GM21390 (cell line): ENCODE results near the gene SLC22A12.

Source experiments
- ATAC-seq: cut with Tn5 transposase; IDR thresholded peaks from one replicate; pipeline ENCODE4 v1.9.1; 2021; ENCODE audit not compliant: unreplicated experiment

The SLC22A12 gene

DNA sequence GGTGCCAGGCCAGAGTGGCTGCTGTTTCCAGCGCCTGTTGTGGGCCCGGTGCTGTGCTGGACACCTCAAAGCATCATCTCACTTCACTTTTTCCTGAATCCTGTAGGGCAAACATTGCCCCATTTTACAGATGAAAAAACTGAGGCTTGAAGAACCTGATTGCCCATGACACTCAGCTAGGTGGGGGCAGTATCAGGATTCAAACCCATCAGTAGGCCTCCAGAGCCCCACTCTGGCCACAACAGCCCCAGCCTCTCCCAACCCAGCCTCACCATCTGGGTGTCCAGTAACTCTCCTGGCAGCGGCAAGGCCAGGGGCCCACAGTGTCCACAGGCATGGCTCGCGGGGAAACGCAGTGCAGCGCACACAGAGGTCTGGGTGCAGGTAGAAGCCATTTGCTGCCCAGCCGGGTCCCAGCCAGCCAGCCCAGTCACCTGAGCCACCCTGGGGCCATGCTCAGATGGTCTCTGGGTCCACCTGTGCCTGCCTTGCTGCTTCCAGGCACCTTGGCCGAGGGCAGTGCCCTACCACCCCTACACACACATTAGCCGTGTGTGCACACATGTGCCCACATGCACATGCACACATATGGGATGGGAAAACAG is 11.5 kb downstream of the SLC22A12 start:
- ATAC-seq = no peak

DNA sequence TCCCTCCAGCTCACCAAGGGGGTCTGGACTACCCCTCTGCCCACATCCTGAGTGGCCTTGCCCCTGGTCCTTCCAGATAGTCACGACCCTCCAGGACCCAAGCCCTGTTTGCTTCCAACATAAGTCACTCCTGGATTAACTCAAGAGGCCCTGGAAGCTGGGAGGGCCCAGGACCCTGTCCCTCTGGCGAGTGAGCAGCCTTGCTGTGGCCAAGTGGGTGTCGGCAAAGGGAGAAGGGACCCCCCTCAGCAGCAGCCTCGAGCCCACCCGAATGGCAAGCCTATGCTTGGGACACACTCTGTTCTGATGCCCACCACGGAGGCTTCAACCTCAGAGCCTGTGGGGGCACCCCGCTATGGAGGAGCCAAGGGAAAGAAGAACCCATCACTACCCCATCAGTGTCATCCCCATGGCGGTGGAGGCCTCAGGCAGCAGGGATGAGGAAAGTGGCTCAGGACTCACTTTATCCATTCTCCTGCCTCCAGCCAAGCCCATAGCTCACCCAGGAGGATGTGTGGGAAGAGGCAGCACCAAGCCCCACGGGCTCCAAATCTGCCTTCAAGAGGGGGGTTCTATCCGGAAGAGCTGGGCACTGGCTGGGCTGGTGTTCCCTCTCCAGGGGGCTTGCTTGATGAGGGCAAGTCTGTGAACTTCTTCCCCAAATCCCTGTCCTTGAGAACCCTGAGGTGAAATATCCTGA is 12.5 kb downstream of the SLC22A12 start:
- ATAC-seq = no peak

DNA sequence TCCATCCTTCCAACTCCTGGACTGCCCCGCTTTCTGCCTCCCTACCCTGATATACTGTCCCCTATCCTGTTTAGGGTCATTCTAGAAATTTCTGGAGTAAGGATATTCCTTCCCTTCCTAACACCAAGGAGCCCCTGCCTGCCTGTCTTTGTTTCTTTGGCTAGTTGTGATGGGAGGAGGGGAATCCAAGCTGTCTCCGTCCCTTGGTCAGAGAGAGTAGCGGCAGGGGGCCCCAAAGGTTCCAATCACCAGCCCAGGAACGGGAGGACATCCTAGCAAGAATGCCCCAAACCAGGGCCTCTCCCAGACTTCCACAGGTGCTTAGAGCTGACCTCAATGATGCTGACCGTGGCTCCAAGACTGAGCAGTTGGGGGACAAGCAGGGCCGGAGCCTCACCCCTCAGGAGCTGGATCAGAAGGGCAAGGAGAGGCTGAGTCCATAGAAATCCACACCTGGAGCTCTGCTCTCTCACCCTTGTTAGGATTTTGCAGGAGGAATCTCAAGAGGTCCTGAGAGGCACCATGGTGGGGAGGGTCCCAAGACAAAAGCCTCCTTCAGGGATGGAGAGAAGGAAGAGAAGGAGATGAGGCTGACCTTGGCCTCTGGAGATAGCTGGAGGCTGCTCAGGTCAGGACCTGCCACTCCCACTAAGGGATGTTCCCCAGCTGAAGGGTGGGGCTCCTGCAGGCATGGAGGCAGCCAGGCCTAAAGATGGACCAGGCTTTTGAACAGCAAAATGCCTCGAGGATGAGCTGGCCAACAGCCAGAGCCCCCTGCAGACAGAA is 13.6 kb downstream of the SLC22A12 start:
- ATAC-seq = no peak

DNA sequence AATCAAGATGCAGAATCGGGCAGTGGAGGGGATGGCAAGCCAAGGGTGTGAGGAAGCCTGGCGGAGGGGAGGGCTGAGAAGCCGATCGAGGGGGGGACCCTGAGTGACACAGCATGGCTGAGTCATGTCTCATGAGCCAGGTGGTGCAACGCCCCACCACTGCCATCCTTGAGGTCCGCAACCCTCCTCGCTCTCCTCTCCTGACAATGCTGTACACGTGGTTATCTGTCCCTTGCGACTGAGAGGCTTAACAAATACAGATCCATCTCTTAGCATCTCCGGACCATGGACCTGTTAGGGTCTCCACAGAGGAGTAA is 14.2 kb downstream of the SLC22A12 start:
- no peak for ATAC-seq

DNA sequence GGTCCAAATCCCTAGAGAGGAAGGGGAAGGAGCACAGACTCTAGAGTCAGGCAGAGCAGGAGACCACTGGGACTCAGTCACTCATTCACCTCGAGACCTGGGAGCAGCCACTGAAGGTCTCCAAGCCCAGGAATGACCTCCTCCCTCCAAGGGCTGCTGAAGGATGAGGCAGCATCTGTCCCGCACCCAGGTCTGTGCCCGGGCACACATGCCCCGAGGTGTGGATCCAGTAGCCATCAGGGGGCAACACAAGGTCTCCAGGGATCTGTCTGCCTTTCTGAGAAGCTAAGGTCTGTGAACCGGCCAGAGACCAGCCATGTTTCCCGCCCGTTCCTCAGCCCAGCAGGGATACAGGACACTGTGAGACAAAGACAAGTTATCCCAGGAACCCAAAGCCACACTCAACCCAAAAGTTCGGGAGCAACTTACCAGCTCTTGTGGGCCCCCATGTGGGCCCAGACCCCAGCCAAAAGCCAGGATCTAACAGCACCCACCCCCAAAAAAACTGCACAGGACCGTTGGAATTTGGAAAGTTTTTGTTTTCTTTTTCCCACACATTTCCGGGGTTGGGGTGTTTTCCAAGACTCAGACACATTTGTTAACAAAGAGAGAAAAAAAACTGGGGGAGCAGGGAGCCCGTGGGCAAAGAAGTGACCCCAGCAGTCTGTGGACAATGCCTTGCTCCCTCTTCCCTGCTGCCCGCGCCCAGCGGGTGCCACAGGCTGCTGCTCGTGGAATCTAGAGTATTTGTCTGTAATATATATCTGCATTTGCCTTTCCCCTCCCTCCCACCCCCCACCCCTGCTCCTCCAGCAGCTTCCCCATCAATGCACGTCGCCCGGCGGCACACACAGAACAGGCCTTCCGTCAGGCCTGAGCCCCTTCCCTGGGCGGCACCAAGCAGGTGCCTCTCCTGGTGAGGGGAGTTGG is 14.9 kb downstream of the SLC22A12 start:
- ATAC-seq = no peak

DNA sequence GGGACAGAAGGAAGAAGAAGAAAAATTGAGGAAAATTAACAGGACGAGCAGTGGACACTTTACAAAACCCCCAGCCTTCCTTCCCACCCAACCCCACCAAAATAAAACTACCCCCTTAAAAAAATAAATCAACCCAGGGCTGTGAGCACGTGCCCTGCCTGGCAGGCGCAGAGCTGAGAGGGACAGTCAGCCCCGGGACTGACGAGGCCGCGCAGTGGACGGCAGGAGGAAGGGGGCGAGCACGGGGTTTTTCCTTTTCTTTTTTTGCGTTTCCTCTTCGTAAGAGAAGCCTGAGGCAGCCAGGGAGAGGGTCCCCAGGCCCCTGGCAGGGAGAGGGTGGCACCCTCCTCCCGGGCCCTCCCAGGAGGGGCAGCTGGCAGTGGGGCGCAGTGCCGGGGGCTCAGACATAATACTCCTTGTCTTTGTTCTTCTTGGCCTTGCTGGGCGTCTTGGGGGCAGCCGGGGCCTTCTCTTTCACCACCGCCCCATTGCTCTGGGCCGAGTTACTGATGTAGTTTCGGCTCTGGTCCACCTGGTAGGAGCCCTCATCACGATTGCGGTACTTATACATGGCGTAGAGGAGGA is 15.9 kb downstream of the SLC22A12 start:
- no peak for ATAC-seq

DNA sequence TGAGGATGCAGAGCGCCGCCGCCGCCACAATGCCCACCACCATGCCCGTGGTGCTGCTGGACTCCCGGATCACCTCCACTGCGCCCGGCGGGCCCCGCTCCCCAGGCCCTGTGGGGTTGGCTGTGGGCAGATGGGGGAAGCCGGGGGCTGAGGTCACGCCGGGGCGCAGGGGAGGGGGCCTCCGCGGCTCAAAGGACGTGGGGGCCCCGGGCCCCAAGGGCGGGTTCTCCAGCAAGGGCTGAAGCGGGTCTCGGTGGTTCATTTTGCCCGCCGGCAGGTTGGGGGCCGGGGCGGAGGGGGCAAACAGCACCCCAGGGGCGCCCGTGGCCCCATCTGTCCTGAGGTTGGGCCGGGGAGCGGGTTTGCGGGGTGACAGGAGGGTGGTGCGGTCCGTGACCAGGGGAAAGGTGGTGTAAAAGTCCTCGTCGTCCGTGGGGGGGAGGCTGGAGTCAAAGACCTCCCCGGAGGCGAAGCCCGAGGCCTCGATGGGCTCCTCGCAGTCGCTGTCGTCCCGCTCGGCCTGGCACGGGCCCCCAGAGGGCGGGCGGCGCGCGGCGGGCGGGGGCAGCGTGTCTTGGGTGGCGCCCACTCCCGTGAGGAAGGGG is 16.5 kb downstream of the SLC22A12 start:
- no peak for ATAC-seq

DNA sequence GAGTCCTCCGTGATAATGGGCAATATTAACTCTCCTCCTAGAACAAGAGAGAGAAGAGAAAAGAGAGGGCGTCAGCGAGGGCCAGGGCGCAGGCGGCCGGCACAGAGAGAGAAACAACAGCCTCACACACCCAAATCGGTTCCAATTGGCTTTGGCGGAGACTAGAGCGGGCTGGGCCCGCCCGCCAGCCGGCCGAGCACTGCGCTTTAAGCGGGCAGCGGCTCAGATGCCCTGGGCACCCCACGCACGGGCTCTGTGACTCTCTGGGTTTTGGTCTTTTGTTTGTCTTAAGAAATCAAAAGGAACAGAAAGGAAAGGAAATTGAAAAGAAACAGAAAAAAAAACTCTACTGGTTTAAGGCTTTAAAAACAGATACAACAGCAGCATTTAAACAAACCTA is 17.0 kb downstream of the SLC22A12 start:
- no peak for ATAC-seq

DNA sequence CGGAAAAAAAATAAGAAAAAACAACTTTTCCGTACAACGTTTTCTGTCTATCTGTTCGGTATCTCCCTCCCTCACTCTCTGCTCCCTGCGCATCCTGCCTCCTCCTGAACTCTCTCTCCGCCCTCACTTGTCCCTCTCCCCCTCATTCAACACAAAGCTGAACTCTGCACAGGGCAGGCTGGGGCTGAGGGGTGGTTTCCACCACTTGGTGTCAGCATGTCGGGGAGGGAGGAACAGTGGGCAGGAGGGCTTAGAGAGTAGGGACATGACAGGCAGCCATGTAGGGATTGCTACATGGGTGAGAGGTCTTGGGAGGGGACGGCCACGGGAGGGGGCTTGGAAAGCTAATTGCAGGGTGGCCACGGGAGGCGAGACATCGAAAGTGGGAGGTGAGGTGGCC is 17.6 kb downstream of the SLC22A12 start:
- ATAC-seq = no peak

DNA sequence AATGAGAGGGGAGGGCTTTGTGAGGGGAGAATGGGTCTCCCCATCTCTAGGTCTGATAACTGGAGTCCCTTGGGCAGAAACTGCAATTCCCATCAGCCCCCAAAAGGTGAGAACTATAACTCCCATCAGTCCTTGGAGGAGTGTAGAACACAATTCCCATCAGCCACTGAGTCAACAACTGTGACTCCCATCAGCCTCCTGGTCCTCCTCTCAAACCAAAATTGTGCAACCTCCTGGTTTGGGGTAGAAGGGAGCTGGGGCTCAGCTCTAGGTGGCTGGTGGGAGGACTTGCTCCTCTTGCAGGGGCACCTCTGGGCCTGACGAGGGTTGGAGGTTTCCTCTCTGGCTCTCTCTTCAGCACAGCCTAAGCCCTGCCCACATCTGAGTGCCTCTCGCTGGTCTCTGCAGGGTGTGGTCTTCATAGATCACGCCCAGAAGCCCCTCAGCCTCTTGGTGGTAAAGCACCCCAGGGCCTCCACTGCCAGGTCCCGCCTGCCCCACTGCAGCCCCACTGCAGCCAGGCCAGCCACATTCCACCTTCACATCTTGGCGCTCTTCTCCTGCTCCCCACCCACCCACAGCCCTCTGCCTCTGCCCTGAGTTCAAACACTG is 18.5 kb downstream of the SLC22A12 start:
- ATAC-seq = no peak

DNA sequence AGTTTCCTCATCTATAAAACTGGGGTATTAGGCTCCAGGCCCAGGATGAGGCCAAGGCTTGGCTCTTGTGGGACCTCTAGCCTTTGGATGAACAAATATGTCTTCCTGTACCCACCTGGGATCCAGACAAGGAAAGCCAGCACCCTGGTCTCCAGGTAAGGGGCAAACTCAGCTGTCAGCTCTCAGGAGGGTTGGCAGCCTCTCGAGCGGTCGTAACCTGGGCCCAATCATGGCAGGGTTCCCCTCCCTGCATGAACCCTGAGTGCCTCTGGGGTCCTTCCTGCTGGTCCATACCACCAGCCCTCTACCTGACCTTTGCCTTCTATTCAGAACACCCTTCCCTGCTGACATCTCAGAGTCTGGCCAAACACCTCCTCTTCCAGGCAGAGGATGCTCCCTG is 19.6 kb downstream of the SLC22A12 start:
- ATAC-seq = no peak

DNA sequence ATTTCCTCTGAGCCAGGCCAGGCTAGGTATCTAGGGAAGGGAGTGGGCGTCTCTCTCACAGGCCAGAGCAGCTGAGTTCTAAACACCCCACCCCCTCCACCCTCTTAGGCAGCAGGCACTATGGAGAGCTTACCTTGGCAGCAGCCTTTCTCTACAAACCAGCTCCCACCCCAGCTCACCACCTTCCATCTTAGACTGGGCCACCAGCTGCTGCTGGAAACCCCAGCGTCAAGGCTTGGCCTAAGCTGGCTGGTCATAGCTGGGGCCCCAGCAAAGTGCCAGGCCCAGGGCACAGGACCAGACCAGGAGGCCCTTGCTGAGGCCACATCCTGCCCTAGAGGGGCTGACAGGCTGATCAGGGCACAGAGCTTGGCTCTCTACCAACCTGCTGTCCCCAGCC is 20.2 kb downstream of the SLC22A12 start:
- no peak for ATAC-seq

DNA sequence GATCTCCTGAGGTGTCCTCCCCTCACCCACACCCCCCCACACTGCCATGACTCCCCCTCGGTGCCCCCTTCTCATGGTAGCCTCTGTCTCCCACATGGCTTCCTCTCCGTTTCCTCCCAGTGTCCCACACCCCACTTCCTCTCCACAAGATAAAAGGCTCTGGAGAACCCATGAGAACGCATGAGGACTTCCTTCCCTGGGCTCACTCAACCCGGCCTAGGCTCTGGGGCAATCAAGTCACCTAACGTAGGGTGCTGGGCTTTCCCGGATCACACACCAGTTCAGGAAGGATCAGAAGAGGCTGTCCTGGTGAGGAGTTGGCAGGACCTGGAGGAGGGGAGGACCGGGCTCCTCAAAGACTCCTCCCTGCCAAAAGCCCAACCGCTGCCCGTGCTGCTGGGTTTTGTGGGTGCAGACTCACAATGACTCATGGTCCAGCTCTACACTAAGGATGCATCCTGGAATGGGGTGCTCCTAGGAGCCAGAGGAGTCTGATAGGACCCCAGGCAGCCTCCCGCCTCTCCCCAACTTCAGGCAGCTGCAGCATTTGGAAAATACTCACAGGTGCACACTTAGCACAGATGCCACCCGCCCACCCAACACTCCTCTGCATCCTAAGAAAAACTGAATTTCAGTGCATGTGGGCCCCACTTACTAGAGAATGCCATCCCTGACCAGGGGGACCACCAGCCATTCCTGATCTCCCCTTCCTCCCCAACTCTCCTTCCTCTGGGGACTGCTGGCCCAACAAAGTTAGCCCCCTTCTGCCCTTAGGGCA is 21.0 kb downstream of the SLC22A12 start:
- ATAC-seq = no peak

DNA sequence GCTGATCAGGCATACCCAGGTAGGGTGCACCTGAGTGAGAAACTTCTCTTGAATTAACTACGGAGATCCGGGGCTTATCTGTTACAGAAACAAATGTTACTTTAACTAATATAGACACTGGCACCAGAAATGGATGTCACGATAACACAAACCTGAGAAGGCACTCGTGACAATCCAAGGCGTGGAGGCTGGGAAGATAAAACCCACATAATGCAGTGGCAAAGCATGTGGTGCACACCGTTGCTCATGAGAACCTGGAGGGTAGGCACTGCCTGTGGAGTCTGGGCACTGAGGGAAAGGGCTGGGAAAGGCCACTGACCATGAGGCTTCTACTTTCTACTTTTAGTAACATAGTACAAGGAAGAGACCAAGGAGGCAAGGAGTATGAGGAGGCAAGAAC is 22.6 kb downstream of the SLC22A12 start:
- no peak for ATAC-seq

DNA sequence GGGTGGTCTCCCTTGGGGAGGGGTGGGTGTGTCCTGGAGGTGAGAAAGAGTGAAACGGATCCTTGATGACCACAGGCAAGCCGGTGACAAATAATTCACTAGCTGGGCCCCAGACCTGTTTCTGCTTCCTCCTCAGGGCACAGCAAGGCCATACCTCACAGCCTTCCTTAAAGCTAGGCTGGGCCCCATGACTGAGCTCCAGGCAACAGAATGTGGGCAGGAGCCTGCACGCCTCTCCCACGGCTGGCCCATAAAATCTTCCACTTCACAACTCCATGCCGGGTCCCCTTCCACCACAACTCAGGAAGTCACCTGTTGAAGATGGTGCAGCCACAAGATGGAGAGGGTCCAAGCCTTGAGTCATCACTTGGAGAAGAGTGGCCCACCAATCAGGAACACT is 23.9 kb downstream of the SLC22A12 start:
- ATAC-seq = no peak

DNA sequence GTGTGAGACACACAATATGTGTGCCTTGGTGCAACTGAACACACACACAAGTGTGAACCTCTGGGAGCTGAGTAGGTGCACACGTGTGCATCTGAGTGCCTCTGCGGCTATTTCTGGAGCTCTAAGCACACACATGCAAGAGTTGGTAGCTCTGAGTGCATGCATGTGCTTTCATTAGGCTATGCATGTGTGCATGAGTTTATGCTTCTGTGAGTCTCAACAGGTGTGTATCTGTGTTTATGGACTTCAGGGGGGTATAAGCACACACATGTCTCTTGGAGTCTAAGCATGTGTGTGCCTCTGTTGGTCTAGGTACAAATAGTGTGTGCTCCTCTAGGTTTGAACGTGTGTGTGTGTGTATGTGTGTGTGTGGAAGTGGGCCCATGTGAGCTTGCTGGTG is 25.8 kb downstream of the SLC22A12 start:
- no peak for ATAC-seq

DNA sequence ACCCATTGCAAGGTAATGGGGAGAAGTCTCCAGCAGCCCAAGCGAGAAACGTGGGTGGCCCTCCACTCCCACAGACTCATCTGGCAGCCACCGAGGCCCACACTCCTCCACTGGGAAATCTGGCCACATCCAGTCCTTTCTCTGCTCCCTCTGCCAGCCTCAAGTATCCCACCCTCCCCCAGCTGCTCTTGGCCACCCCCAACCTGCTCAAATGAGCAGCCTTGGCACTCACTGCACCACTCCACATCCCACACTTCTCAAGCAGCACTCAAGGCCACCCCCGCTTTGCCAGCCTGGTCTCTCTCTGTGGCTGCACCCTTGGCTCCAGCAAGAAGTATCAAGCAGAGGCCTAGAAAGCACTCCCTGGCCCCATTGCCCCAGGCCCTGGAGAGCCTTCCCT is 28.2 kb downstream of the SLC22A12 start:
- ATAC-seq = no peak

DNA sequence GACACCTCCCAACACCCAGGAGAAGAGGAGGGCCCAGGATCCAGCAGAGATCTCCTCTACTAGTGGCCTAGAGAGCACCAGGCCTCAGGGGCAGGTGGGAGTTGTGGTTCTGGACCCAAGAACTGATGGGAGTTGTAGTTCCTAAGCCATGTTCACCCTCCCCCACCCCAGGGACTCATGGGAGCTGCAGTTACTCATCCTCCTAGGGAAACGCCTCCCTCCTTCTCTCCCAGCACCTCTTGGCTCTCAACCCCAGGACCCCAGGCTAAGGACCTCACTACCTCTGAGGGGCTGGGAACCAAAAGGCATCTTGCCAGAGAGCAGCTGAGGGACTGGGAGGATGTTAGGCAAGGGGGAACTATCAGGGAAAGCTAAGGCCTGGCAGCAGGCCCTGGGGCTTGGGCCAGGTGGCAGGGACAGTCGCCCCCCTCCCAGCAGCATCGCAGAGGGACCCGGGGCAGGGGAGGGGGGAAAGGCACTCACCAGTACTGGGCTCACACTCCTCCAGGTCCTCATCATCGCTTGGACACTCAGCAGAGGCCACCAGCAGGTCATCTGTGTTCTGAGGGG is 28.9 kb downstream of the SLC22A12 start:
- no peak for ATAC-seq

DNA sequence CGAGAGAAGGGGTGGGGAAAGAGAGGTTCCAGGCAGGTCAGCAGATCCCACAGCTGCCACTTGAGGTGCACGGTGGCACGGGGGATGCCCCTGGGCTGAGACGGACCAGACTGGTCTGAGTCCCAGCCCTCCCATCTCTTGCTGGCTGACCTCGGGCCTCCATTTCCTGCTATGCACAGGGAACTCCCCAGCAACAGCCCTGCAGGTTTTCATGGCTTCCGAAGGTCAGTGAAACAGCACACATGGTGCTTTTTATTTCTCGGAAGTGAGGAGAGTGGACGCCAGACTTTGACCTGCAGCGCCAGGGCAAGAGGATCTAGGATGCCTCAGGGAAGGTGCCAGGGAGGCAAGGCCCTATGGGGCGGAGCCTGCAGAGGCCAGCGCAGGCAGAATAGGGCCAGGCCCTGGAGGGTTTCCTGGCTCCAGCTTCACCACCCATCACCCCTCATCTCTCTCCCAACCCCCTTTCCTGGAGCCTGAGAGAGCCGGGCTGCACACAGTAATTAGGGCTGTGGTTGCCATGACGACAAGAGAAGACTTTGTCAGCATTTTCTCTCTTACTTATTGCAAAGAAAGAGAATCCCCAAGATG is 29.5 kb downstream of the SLC22A12 start:
- no peak for ATAC-seq
